ENCODE data around the gene ANKRD13B. TPM values are rescaled to one million over a fixed set of nuclear protein-coding genes. Genes with fewer than 3 reads are reported as not detected.

Gene ANKRD13B
- total and polyA plus RNA-seq, 2 donors (not counting 1 experiment from before 2014, with no cell fraction given), result 1.6 to 2.8 TPM

GRCh38 chr17:29565643-29566472 lies 27.1 kb upstream of the ANKRD13B start:
- Histone ChIP-seq H3K9ac (ENCODE audit: low read length) (peak overlapping the region; percentile 82), H3K27me3 (replicated peaks in 1 of 4; ENCODE audit: control extremely low read depth in 1 of 4, control insufficient read depth in 3 of 4, insufficient read depth in 4 of 4, low read length in 3 of 4) (no peaks in the 10 kb centered on the region), H3K4me2 (replicated peaks; ENCODE audit: low read depth, low read length, poor library complexity, severe bottlenecking) (peak overlapping the region; percentile 100), H3K79me2 (ENCODE audit: control insufficient read depth, insufficient read depth, low read length) (peaks cover 26% of the 10 kb centered on the region), H3K27ac (ENCODE audit: low read length in 2 of 2) (peak overlapping the region; percentile 59 to 62), H4K20me1 (ENCODE audit: control insufficient read depth, insufficient read depth, low read length, poor library complexity, severe bottlenecking) (no peaks in the 10 kb centered on the region), H3K4me1 (ENCODE audit: control insufficient read depth in 2 of 2, insufficient read depth in 2 of 2, low read length in 2 of 2) (peaks cover 50 to 61% of the 10 kb centered on the region in 2 donors), H2AFZ (ENCODE audit: insufficient read depth, low read depth, low read length, poor library complexity, severe bottlenecking) (peak overlapping the region; percentile 87), H3K9me3 (ENCODE audit: control extremely low read depth in 1 of 3, control insufficient read depth in 2 of 3, insufficient read depth in 1 of 3, low read length in 2 of 3) (no peaks in the 10 kb centered on the region), H3K36me3 (replicated peaks in 1 of 2; ENCODE audit: control extremely low read depth in 1 of 2, control insufficient read depth in 1 of 2, extremely low read depth in 1 of 2, insufficient read depth in 2 of 2, low read length in 1 of 2) (peaks cover 0 to 9% of the 10 kb centered on the region in 2 experiments), H3K4me3 (ENCODE audit: control extremely low read depth in 1 of 5, extremely low read depth in 1 of 5, insufficient read depth in 1 of 5, low read depth in 2 of 5, low read length in 4 of 5) (peak overlapping the region; percentile 8 to 99 (median 76))
- ATAC-seq (ENCODE audit: low read depth), result peak; percentile 1
- intact Hi-C loops (cut with micrococcal nuclease), result loop anchor here (5.0 to 10.0 kb wide), 7 partner anchors 156 to 921 kb away; partner anchors contain the start of genes BLTP2, NUFIP2, PHF12 and SSH2
- Mint-ChIP-seq H3K27ac (peak overlapping the region; percentile 98), H3K27me3 (no peaks in the 10 kb centered on the region), H3K4me3 (peak overlapping the region; percentile 97), H3K4me1 (peaks cover 55% of the 10 kb centered on the region), H3K9me3 (ENCODE audit: insufficient read depth) (no peaks in the 10 kb centered on the region)
- DNase-seq, result peak; percentile 80
- ChIA-PET POLR2A (interaction anchor here (0.5 to 1.2 kb wide), 3 partner anchors 23 to 560 kb away, joined by 3 read pairs; no protein-coding TSS in a partner anchor), CTCF (interaction anchor here (1.4 to 24.3 kb wide), 6 partner anchors 10 to 196 kb away, joined by 4 to 336 read pairs (median 9); partner anchors contain the start of gene ANKRD13B)
- WGBS (ENCODE audit: insufficient coverage), result 9% methylated on average over 55 of the region's 55 CpGs
- TF ChIP-seq, protein P1, sequence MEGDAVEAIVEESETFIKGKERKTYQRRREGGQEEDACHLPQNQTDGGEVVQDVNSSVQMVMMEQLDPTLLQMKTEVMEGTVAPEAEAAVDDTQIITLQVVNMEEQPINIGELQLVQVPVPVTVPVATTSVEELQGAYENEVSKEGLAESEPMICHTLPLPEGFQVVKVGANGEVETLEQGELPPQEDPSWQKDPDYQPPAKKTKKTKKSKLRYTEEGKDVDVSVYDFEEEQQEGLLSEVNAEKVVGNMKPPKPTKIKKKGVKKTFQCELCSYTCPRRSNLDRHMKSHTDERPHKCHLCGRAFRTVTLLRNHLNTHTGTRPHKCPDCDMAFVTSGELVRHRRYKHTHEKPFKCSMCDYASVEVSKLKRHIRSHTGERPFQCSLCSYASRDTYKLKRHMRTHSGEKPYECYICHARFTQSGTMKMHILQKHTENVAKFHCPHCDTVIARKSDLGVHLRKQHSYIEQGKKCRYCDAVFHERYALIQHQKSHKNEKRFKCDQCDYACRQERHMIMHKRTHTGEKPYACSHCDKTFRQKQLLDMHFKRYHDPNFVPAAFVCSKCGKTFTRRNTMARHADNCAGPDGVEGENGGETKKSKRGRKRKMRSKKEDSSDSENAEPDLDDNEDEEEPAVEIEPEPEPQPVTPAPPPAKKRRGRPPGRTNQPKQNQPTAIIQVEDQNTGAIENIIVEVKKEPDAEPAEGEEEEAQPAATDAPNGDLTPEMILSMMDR (IDR thresholded peaks at IDR 0.05), result no peak
- no peak for TF ChIP-seq EZH2 (IDR thresholded peaks at IDR 0.05; ENCODE audit: borderline replicate concordance, insufficient read depth, low read depth, low read length, poor library complexity, severe bottlenecking)
